HepG2 (cell line): Measurements from ENCODE around the gene PERP. TPM values are rescaled to one million over a fixed set of nuclear protein-coding genes. Genes with fewer than 3 reads are reported as not detected.

ENCODE experiments used
- ATAC-seq: fragments of 200-7000 bp; cut with Tn5 transposase; 3 replicates; pipeline ENCODE4 v1.9.1; 2020; ENCODE audit warnings: mild to moderate bottlenecking, moderate library complexity
- BruUV-seq: library from RNA; stranded (reverse); fragments of 400-500 nt; replicated peaks from 2 replicates; lab custom pipeline; 2021; lab: Mats Ljungman, UMichigan
- CTCF ChIA-PET: fragments of 300-600 bp; formaldehyde crosslinking; extraction: SDS; loops from one replicate; lab custom pipeline; 2021; ENCODE audit warnings: low total read pairs, inconsistent platforms, low intra/inter-chr PET ratio; lab: Yijun Ruan, JAX
- POLR2A ChIA-PET: fragments of 350-600 bp; sonication (Branson Sonifier 250); formaldehyde crosslinking; loops from one replicate; lab custom pipeline; 2020; ENCODE audit warnings: antibody characterized with exemption, inconsistent platforms; lab: Yijun Ruan, JAX
- DNase-seq: peaks from one replicate; pipeline ENCODE4 v3.0.0-alpha.2; 2015; ENCODE audit warnings: low spot score
- FAIRE-seq: peaks from 3 replicates; lab custom pipeline; 2011; peaks lifted over from hg19 to GRCh38; lab: Jason Lieb, UNC
- H2AFZ ChIP-seq: one replicate; pipeline ENCODE4 v1.6.1; 2011; ENCODE audit warnings: low read length, inconsistent platforms
- H3K27ac ChIP-seq: fragments of 300-600 bp; 3 replicates; pipeline ENCODE4 v1.8.0; 2011; ENCODE audit warnings: mixed run types, mild to moderate bottlenecking, mixed read lengths, low read length, inconsistent platforms; ENCODE audit not compliant: insufficient read depth; ENCODE audit errors: extremely low read length
- H3K27me3 ChIP-seq, 2 experiments: fragments of 200-600 bp in 1 of 2; 2 replicates in 1 of 2; 3 replicates in 1 of 2; pipeline versions ENCODE4 v1.6.0 to v1.8.0; 2011; ENCODE audit warnings: low read length in 2 of 2, mild to moderate bottlenecking in 2 of 2, moderate library complexity in 2 of 2, inconsistent platforms in 1 of 2; ENCODE audit not compliant: insufficient read depth in 2 of 2, control insufficient read depth in 1 of 2
- H3K36me3 ChIP-seq, 2 experiments: fragments of 200-600 bp in 1 of 2; replicated peaks in 1 of 2; 2 replicates in 1 of 2; 3 replicates in 1 of 2; pipeline versions ENCODE4 v1.5.1 to v1.8.0; 2011; ENCODE audit warnings: low read length in 2 of 2, inconsistent platforms in 1 of 2; ENCODE audit not compliant: insufficient read depth in 2 of 2, control insufficient read depth in 1 of 2
- H3K4me1 ChIP-seq: 2 replicates; pipeline ENCODE4 v1.5.1; 2012; ENCODE audit warnings: low read length, inconsistent platforms; ENCODE audit not compliant: insufficient read depth
- H3K4me2 ChIP-seq: 2 replicates; pipeline ENCODE4 v1.6.0; 2011; ENCODE audit warnings: low read depth, low read length, inconsistent platforms
- H3K4me3 ChIP-seq, 3 experiments: fragments of 200-600 bp in 1 of 3; sonication (generic), shearing (Covaris generic) in 1 of 3; replicated peaks in 1 of 3; 2 replicates each; pipeline ENCODE4 v1.5.1; 2011 to 2016; ENCODE audit warnings: low read length in 3 of 3, inconsistent platforms in 2 of 3, low read depth in 2 of 3, mild to moderate bottlenecking in 2 of 3, control low read depth in 1 of 3, mixed read lengths in 1 of 3; ENCODE audit not compliant: insufficient read depth in 1 of 3
- H3K79me2 ChIP-seq: one replicate; pipeline ENCODE4 v1.6.1; 2011; ENCODE audit warnings: low read length, inconsistent platforms; ENCODE audit not compliant: insufficient read depth
- H3K9ac ChIP-seq: 2 replicates; pipeline ENCODE4 v1.6.0; 2011; ENCODE audit warnings: mild to moderate bottlenecking, low read depth, low read length, inconsistent platforms; ENCODE audit not compliant: insufficient read depth
- H3K9me3 ChIP-seq: 2 replicates; pipeline ENCODE4 v1.5.1; 2012; ENCODE audit warnings: mild to moderate bottlenecking, low read length
- H4K20me1 ChIP-seq: 2 replicates; pipeline ENCODE4 v1.6.0; 2011; ENCODE audit warnings: inconsistent platforms, mild to moderate bottlenecking, low read length, moderate library complexity; ENCODE audit not compliant: insufficient read depth
- HNRNPK ChIP-seq: fragments of 200-400 bp; formaldehyde crosslinking; IDR thresholded peaks from 2 replicates; pipeline ENCODE4 v1.6.1; 2018; ENCODE audit warnings: low read length, low read depth, moderate library complexity, mild to moderate bottlenecking; ENCODE audit not compliant: poor library complexity, severe bottlenecking
- MAFF ChIP-seq: IDR thresholded peaks from 2 replicates; pipeline ENCODE4 v1.6.1; 2011; ENCODE audit warnings: low read depth, low read length, improper control_type of control experiment
- MAFK ChIP-seq, 2 experiments: IDR thresholded peaks in 1 of 2; conservative IDR thresholded peaks in 1 of 2; 2 replicates each; pipeline ENCODE4 v1.6.1; 2011; ENCODE audit warnings: improper control_type of control experiment in 2 of 2, low read length in 2 of 2
- MTA1 ChIP-seq: sonication (generic); formaldehyde crosslinking; IDR thresholded peaks from 2 replicates; pipeline ENCODE4 v1.4.0; 2020; ENCODE audit warnings: missing genetic modification reagents, mild to moderate bottlenecking, borderline replicate concordance
- NFIC ChIP-seq: IDR thresholded peaks from 2 replicates; pipeline ENCODE4 v1.6.1; 2012; ENCODE audit warnings: mild to moderate bottlenecking, low read length, inconsistent platforms
- SOX5 ChIP-seq: IDR thresholded peaks from 2 replicates; pipeline ENCODE4 v1.6.1; 2016; ENCODE audit warnings: borderline replicate concordance
- SRSF9 ChIP-seq: fragments of 200-400 bp; formaldehyde crosslinking; IDR thresholded peaks from 2 replicates; pipeline ENCODE4 v1.6.1; 2018; ENCODE audit warnings: borderline replicate concordance, mild to moderate bottlenecking, low read depth, low read length; ENCODE audit not compliant: insufficient read depth, poor library complexity, severe bottlenecking
- TAF15 ChIP-seq: fragments of 200-400 bp; formaldehyde crosslinking; IDR thresholded peaks from one replicate; pipeline ENCODE4 v1.6.1; 2018; ENCODE audit warnings: mild to moderate bottlenecking, low read depth, low read length; ENCODE audit not compliant: poor library complexity, severe bottlenecking
- WGBS: methylation state at CpG from one replicate; pipeline ENCODE4 v1.1.6; 2017; ENCODE audit warnings: low lambda C conversion rate; 5-methylcytosine and 5-hydroxymethylcytosine counted together
- in situ Hi-C: cut with HindIII; loops from 2 replicates; pipeline ENCODE4 v1.10.0; 2017; ENCODE audit warnings: low pct_unique_long_range_greater_than_20kb; ENCODE audit not compliant: extremely low pct_ligation_motif_present
- intact Hi-C: fragments of 100-400 bp; cut with micrococcal nuclease; formaldehyde crosslinking; loops from one replicate; pipeline ENCODE4 v1.10.0; 2022; ENCODE audit not compliant: unreplicated experiment
- polyA plus RNA-seq, 8 experiments: library from polyadenylated mRNA; depleted of rRNA in 3 of 8; stranded (reverse) in 7 of 8; unstranded in 1 of 8; fragments of >200 nt; fragmentation: Illumina TruSeq in 4 of 8; extraction: Trizol in 4 of 8; gene quantifications; 2 replicates each; pipeline versions ENCODE4 v1.2.1 to v1.2.3, GENCODE V29; 2011 to 2016; ENCODE audit warnings: low read depth in 4 of 8, missing spikeins in 1 of 8, mixed read lengths in 1 of 8; ENCODE audit not compliant: insufficient read depth in 1 of 8
- total RNA-seq, 5 experiments: library from RNA; depleted of rRNA; stranded (reverse); fragments of >200 nt; fragmentation: Illumina TruSeq; extraction: Trizol; gene quantifications; 2 replicates each; pipeline ENCODE4 v1.2.3, GENCODE V29; 2016; ENCODE audit warnings: low read depth in 1 of 5

The PERP gene
- total and polyA plus RNA-seq, 2 of the 13 experiments (the other 11 are each of a cell fraction or from before 2014, with no cell fraction given): 26.0 to 53.0 TPM

GRCh38 chr6:138093632-138094031, 13.6 kb downstream of the PERP start:
- Histone ChIP-seq H3K27ac (no peak overlapping the region), H3K4me2 (no peak overlapping the region), H3K4me1 (peaks cover 8% of the 10 kb centered on the region), H3K4me3 (no peak overlapping the region)
- TF ChIP-seq MTA1 (CRISPR knock-in tag): no peak
- TF ChIP-seq SOX5 (CRISPR knock-in tag): no peak
- peak; percentile 46 to 58; a peak in 3 of 4 replicates for TF ChIP-seq MAFK (conservative IDR thresholded peaks at IDR 0.05 in 1 of 2, IDR thresholded peaks at IDR 0.05 in 1 of 2; ENCODE audit: low read length in 2 of 2)
- no peak for TF ChIP-seq TAF15
- TF ChIP-seq MAFF: peak; percentile 28; the same call in 1 of the 2 replicates
- TF ChIP-seq, all 625 proteins: peak for 2
- intact Hi-C loops (no loop called here), in situ Hi-C loops (no loop called here)
- no peak overlapping the region for H2AFZ ChIP-seq
- WGBS: 94% methylated on average over 2 of the region's 2 CpGs
- ATAC-seq (no peak), FAIRE-seq (no peak), DNase-seq (no peak)
- ChIA-PET CTCF (no interaction called here), POLR2A (no interaction called here)
- peaks cover 17 to 44% of the 10 kb centered on the region in 2 experiments for H3K36me3 ChIP-seq
- H3K9ac ChIP-seq: no peak overlapping the region
- H3K27me3 ChIP-seq: no peaks in the 10 kb centered on the region
- peaks cover 4% of the 10 kb centered on the region; the same call in 1 of the 2 replicates for H4K20me1 ChIP-seq
- no peaks in the 10 kb centered on the region for H3K9me3 ChIP-seq
- BruUV-seq: no TSS peak
- peaks cover 11% of the 10 kb centered on the region for H3K79me2 ChIP-seq

GRCh38 chr6:138092686-138093085, 14.5 kb downstream of the PERP start:
- intact Hi-C loops: no loop called here
- Histone ChIP-seq H3K9me3 (no peaks in the 10 kb centered on the region), H3K9ac (no peak overlapping the region), H3K27ac (no peak overlapping the region), H4K20me1 (peaks cover 4% of the 10 kb centered on the region; the same call in 1 of the 2 replicates), H3K4me1 (peaks cover 18% of the 10 kb centered on the region), H3K4me2 (no peak overlapping the region), H3K27me3 (no peaks in the 10 kb centered on the region), H2AFZ (no peak overlapping the region), H3K4me3 (no peak overlapping the region), H3K36me3 (peaks cover 16 to 44% of the 10 kb centered on the region in 2 experiments), H3K79me2 (peaks cover 2% of the 10 kb centered on the region)
- no peak for ATAC-seq
- in situ Hi-C loops: no loop called here
- ChIA-PET CTCF (no interaction called here), POLR2A (no interaction called here)
- DNase-seq: no peak
- BruUV-seq: no TSS peak
- 96% methylated on average over 4 of the region's 4 CpGs for WGBS
- no peak for FAIRE-seq
- TF ChIP-seq SRSF9: no peak
- TF ChIP-seq NFIC: no peak
- peak; percentile 48 for TF ChIP-seq HNRNPK
